ENCODE measurements around the gene LRRC30.
A peak's percentile ranks its signal among the peaks of the same experiment; 100 is the strongest.

Gene LRRC30

GRCh38 chr18:7248877-7249276 lies 18.0 kb downstream of the LRRC30 start:
- no peaks in the 10 kb centered on the region for H3K27me3 ChIP-seq (ENCODE audit: control insufficient read depth in 3 of 3, insufficient read depth in 3 of 3, low read depth in 1 of 3, low read length in 3 of 3)
- peak overlapping the region; percentile 68 for H2AFZ ChIP-seq (ENCODE audit: low read length)
- H3K4me1 ChIP-seq (ENCODE audit: control insufficient read depth in 2 of 2, insufficient read depth in 1 of 2, low read depth in 1 of 2, low read length in 2 of 2), result peaks cover 9 to 15% of the 10 kb centered on the region in 2 donors
- H3K36me3 ChIP-seq (replicated peaks in 1 of 2; ENCODE audit: control insufficient read depth in 2 of 2, insufficient read depth in 2 of 2, low read length in 2 of 2), result no peaks in the 10 kb centered on the region
- H3K4me2 ChIP-seq (ENCODE audit: insufficient read depth, low read length, poor library complexity, severe bottlenecking), result no peak overlapping the region
- DNase-seq (ENCODE audit: low spot score), result no peak
- H3K18ac ChIP-seq (ENCODE audit: low read length), result peak overlapping the region; percentile 6
- no peak overlapping the region for H3K4ac ChIP-seq (ENCODE audit: low read length)
- H3K4me3 ChIP-seq (ENCODE audit: low read length in 2 of 2), result no peak overlapping the region
- peaks cover 0 to 7% of the 10 kb centered on the region in 2 donors for H3K9me3 ChIP-seq (replicated peaks in 1 of 2; ENCODE audit: control insufficient read depth in 2 of 2, insufficient read depth in 1 of 2, low read depth in 1 of 2, low read length in 2 of 2)
- no peaks in the 10 kb centered on the region for H3K79me1 ChIP-seq (ENCODE audit: low read depth, low read length)
- WGBS, 2 donors (ENCODE audit: extremely low coverage in 2 of 2, insufficient read length in 2 of 2, insufficient replicate concordance in 1 of 2), result no CpG with 5 or more reads among the region's 6 CpGs
- H3K27ac ChIP-seq (replicated peaks; ENCODE audit: low read length), result peak overlapping the region; percentile 98
- H4K8ac ChIP-seq (ENCODE audit: low read depth, low read length), result no peak overlapping the region
- no peak overlapping the region for H2BK5ac ChIP-seq (ENCODE audit: low read length)
- H3K23ac ChIP-seq (ENCODE audit: low read depth, low read length, poor library complexity), result no peak overlapping the region
- H2BK12ac ChIP-seq (ENCODE audit: low read length), result no peak overlapping the region
- H3K9ac ChIP-seq (ENCODE audit: low read depth, low read length, poor library complexity), result no peak overlapping the region
- H4K91ac ChIP-seq (ENCODE audit: low read depth, low read length, poor library complexity), result no peak overlapping the region
- H2AK5ac ChIP-seq (ENCODE audit: low read depth, low read length), result no peak overlapping the region
- no peak overlapping the region for H3K14ac ChIP-seq (ENCODE audit: low read length)
- no peak overlapping the region for H2BK15ac ChIP-seq (ENCODE audit: low read length)
- no peak overlapping the region for H2BK120ac ChIP-seq (ENCODE audit: low read depth, low read length)

GRCh38 chr18:7254163-7254562 lies 23.3 kb downstream of the LRRC30 start:
- Histone ChIP-seq H2BK5ac (ENCODE audit: low read length) (no peak overlapping the region), H2AK5ac (ENCODE audit: low read depth, low read length) (no peak overlapping the region), H3K27me3 (ENCODE audit: control insufficient read depth in 3 of 3, insufficient read depth in 3 of 3, low read depth in 1 of 3, low read length in 3 of 3) (no peaks in the 10 kb centered on the region), H4K91ac (ENCODE audit: low read depth, low read length, poor library complexity) (no peak overlapping the region), H2BK120ac (ENCODE audit: low read depth, low read length) (no peak overlapping the region), H3K4me3 (ENCODE audit: low read length in 2 of 2) (no peak overlapping the region), H3K23ac (ENCODE audit: low read depth, low read length, poor library complexity) (no peak overlapping the region), H2AFZ (ENCODE audit: low read length) (no peak overlapping the region), H2BK12ac (ENCODE audit: low read length) (no peak overlapping the region), H3K9ac (ENCODE audit: low read depth, low read length, poor library complexity) (no peak overlapping the region), H3K4me1 (ENCODE audit: control insufficient read depth in 2 of 2, insufficient read depth in 1 of 2, low read depth in 1 of 2, low read length in 2 of 2) (peaks cover 10 to 15% of the 10 kb centered on the region in 2 donors), H3K18ac (ENCODE audit: low read length) (no peak overlapping the region), H3K4me2 (ENCODE audit: insufficient read depth, low read length, poor library complexity, severe bottlenecking) (no peak overlapping the region), H3K14ac (ENCODE audit: low read length) (no peak overlapping the region), H3K27ac (replicated peaks; ENCODE audit: low read length) (no peak overlapping the region), H4K8ac (ENCODE audit: low read depth, low read length) (no peak overlapping the region), H2BK15ac (ENCODE audit: low read length) (no peak overlapping the region), H3K9me3 (replicated peaks in 1 of 2; ENCODE audit: control insufficient read depth in 2 of 2, insufficient read depth in 1 of 2, low read depth in 1 of 2, low read length in 2 of 2) (peaks cover 0 to 7% of the 10 kb centered on the region in 2 donors), H3K36me3 (replicated peaks in 1 of 2; ENCODE audit: control insufficient read depth in 2 of 2, insufficient read depth in 2 of 2, low read length in 2 of 2) (no peaks in the 10 kb centered on the region), H3K4ac (ENCODE audit: low read length) (no peak overlapping the region), H3K79me1 (ENCODE audit: low read depth, low read length) (no peaks in the 10 kb centered on the region)
- no CpG with 5 or more reads among the region's 5 CpGs for WGBS, 2 donors (ENCODE audit: extremely low coverage in 2 of 2, insufficient read length in 2 of 2, insufficient replicate concordance in 1 of 2)
- DNase-seq (ENCODE audit: low spot score), result no peak

- no peak overlapping the region for H3K14ac ChIP-seq (ENCODE audit: low read length)
- no peak overlapping the region for H3K9ac ChIP-seq (ENCODE audit: low read depth, low read length, poor library complexity)
- WGBS, 2 donors (ENCODE audit: extremely low coverage in 2 of 2, insufficient read length in 2 of 2, insufficient replicate concordance in 1 of 2), result no CpG with 5 or more reads among the region's 8 CpGs
- no peaks in the 10 kb centered on the region for H3K79me1 ChIP-seq (ENCODE audit: low read depth, low read length)
- H3K27me3 ChIP-seq (ENCODE audit: control insufficient read depth in 3 of 3, insufficient read depth in 3 of 3, low read depth in 1 of 3, low read length in 3 of 3), result no peaks in the 10 kb centered on the region
- peak overlapping the region; percentile 22 for H2AFZ ChIP-seq (ENCODE audit: low read length)
- no peak overlapping the region for H3K18ac ChIP-seq (ENCODE audit: low read length)
- no peak overlapping the region for H4K8ac ChIP-seq (ENCODE audit: low read depth, low read length)
- H4K91ac ChIP-seq (ENCODE audit: low read depth, low read length, poor library complexity), result no peak overlapping the region
- H3K27ac ChIP-seq (replicated peaks; ENCODE audit: low read length), result no peak overlapping the region
- no peak overlapping the region for H2AK5ac ChIP-seq (ENCODE audit: low read depth, low read length)
- no peak overlapping the region for H2BK120ac ChIP-seq (ENCODE audit: low read depth, low read length)
- H2BK5ac ChIP-seq (ENCODE audit: low read length), result no peak overlapping the region
- no peak for DNase-seq (ENCODE audit: low spot score)
- H2BK12ac ChIP-seq (ENCODE audit: low read length), result no peak overlapping the region
- no peak overlapping the region for H3K23ac ChIP-seq (ENCODE audit: low read depth, low read length, poor library complexity)
- no peak overlapping the region for H3K4me2 ChIP-seq (ENCODE audit: insufficient read depth, low read length, poor library complexity, severe bottlenecking)
- no peak overlapping the region for H2BK15ac ChIP-seq (ENCODE audit: low read length)
- no peak overlapping the region for H3K4me3 ChIP-seq (ENCODE audit: low read length in 2 of 2)
- H3K9me3 ChIP-seq (replicated peaks in 1 of 2; ENCODE audit: control insufficient read depth in 2 of 2, insufficient read depth in 1 of 2, low read depth in 1 of 2, low read length in 2 of 2), result peaks cover 0 to 7% of the 10 kb centered on the region in 2 donors
- peaks cover 10 to 12% of the 10 kb centered on the region in 2 donors for H3K4me1 ChIP-seq (ENCODE audit: control insufficient read depth in 2 of 2, insufficient read depth in 1 of 2, low read depth in 1 of 2, low read length in 2 of 2)
- no peaks in the 10 kb centered on the region for H3K36me3 ChIP-seq (replicated peaks in 1 of 2; ENCODE audit: control insufficient read depth in 2 of 2, insufficient read depth in 2 of 2, low read length in 2 of 2)
- H3K4ac ChIP-seq (ENCODE audit: low read length), result no peak overlapping the region
Observed at GRCh38 chr18:7255054-7255453, 24.2 kb downstream of the LRRC30 start.

GRCh38 chr18:7255643-7256042 lies 24.8 kb downstream of the LRRC30 start:
- no peak overlapping the region for H3K4me2 ChIP-seq (ENCODE audit: insufficient read depth, low read length, poor library complexity, severe bottlenecking)
- no peak for DNase-seq (ENCODE audit: low spot score)
- H2AK5ac ChIP-seq (ENCODE audit: low read depth, low read length), result no peak overlapping the region
- H3K23ac ChIP-seq (ENCODE audit: low read depth, low read length, poor library complexity), result no peak overlapping the region
- H2BK15ac ChIP-seq (ENCODE audit: low read length), result no peak overlapping the region
- no peak overlapping the region for H3K4ac ChIP-seq (ENCODE audit: low read length)
- no peak overlapping the region for H3K18ac ChIP-seq (ENCODE audit: low read length)
- H3K9me3 ChIP-seq (replicated peaks in 1 of 2; ENCODE audit: control insufficient read depth in 2 of 2, insufficient read depth in 1 of 2, low read depth in 1 of 2, low read length in 2 of 2), result peaks cover 0 to 7% of the 10 kb centered on the region in 2 donors
- H2BK5ac ChIP-seq (ENCODE audit: low read length), result no peak overlapping the region
- peaks cover 9 to 14% of the 10 kb centered on the region in 2 donors for H3K4me1 ChIP-seq (ENCODE audit: control insufficient read depth in 2 of 2, insufficient read depth in 1 of 2, low read depth in 1 of 2, low read length in 2 of 2)
- no CpG with 5 or more reads among the region's 5 CpGs for WGBS, 2 donors (ENCODE audit: extremely low coverage in 2 of 2, insufficient read length in 2 of 2, insufficient replicate concordance in 1 of 2)
- H3K27ac ChIP-seq (replicated peaks; ENCODE audit: low read length), result no peak overlapping the region
- no peak overlapping the region for H3K9ac ChIP-seq (ENCODE audit: low read depth, low read length, poor library complexity)
- H3K79me1 ChIP-seq (ENCODE audit: low read depth, low read length), result no peaks in the 10 kb centered on the region
- no peaks in the 10 kb centered on the region for H3K36me3 ChIP-seq (replicated peaks in 1 of 2; ENCODE audit: control insufficient read depth in 2 of 2, insufficient read depth in 2 of 2, low read length in 2 of 2)
- H2AFZ ChIP-seq (ENCODE audit: low read length), result no peak overlapping the region
- no peak overlapping the region for H3K4me3 ChIP-seq (ENCODE audit: low read length in 2 of 2)
- no peak overlapping the region for H3K14ac ChIP-seq (ENCODE audit: low read length)
- H2BK120ac ChIP-seq (ENCODE audit: low read depth, low read length), result no peak overlapping the region
- H2BK12ac ChIP-seq (ENCODE audit: low read length), result no peak overlapping the region
- no peak overlapping the region for H4K8ac ChIP-seq (ENCODE audit: low read depth, low read length)
- no peaks in the 10 kb centered on the region for H3K27me3 ChIP-seq (ENCODE audit: control insufficient read depth in 3 of 3, insufficient read depth in 3 of 3, low read depth in 1 of 3, low read length in 3 of 3)
- H4K91ac ChIP-seq (ENCODE audit: low read depth, low read length, poor library complexity), result no peak overlapping the region
